IPS DF 4.7 (cell line): ENCODE measurements around the gene OFD1.
"Not testable (repeated sequence)": the region's sequence is repeated elsewhere in the genome, so short reads cannot be mapped to it uniquely, and the experiment has no call there.

Experiments used
- DNase-seq: peaks from one replicate; pipeline ENCODE4 v3.0.0-alpha.2; 2013; ENCODE audit warnings: low spot score; ENCODE audit errors: extremely low read depth

Gene OFD1

DNA sequence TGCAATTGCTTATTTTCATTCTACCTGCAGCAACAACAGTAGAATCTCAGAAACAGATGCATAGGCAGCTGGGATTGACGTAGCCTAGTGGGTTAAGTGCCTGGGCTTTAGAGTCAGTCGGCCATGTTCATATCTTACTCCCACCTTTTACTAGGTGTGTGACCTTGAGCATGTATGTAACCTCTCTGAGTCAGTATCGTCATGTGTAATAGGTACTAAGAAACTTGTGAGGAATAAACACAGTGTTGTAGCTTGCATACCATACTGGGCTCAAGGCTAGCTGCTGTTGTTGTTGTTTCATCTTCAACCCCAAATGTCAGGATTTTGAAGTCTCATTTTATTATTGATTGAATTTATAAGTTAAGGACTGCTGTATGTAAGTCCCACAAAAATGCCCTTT, 31.4 kb upstream of the OFD1 start:
- no peak for DNase-seq

DNA sequence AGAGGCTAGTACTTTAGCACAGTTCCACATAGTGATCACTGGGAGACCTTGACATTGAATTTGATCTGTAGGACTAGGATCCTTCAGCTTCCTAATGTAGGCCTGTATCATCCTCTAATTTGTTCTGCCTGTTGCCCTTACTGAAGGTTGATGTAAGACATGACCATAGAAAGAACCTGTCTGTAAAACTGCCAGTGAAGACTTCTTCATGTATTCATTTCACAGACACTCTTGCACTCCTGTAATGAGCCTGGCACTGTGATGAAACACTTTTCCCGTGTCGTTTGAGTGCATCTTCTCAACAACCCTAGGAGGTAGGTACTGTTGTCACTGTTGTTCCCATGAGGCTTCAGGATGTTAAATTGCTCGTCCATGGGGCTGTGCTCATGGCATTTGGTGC, 31.0 kb upstream of the OFD1 start:
- DNase-seq = no peak

DNA sequence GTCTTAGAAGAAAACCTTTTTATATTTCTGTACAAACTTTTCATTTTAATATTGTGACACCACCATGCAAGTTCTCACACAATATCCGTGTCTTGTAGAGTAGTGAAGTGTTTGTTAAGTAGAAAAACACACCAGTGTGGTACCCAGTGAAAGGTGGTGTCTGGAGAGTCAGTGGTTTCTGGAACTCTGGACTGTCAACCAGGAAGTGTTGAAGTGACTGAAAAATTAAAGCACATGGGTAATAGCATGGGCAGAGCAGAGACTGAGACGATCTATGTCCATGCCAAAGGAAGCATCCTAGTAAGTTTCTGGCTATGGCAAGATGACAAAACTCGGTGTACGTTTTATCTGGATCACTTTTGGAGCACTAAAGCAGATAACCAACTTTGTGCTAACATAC, 23.4 kb upstream of the OFD1 start:
- DNase-seq = no peak

DNA sequence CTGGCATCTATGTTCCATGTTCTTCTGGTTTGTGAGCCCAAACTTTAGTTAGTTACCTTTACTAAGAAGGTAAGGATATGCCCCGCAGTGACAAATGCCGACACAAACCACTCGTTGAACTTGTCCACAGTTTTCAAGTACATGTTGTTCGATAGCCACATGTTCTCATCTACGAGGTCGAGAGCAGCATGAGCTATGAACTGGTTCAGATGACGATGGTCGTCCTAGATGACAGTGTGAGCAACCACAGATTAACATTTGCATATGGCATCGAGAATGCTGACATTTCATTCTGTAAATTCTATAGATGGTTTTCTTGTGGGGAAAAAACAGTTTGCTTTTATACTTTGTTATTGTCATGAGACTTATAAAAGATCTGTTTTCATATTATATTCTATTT, 18.1 kb upstream of the OFD1 start:
- no peak for DNase-seq

DNA sequence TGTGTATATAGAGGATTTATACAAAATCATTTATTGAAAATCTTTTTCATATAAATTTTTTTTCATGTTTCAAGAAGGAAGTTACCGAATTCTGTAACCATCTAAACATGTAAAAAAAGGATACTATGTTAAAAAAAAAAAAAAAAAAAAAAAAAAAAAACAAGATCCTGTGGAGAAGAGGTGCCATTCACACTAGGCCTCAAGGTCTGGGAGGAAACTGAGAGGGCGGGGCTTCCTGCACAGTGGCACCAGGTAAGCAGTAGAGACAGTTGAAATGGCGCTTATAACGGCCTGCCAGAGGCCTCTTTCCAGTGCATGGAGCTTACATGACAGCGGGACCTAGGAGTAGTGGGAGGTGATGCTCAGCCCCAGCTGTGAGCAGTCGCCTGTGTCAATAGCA, 17.6 kb upstream of the OFD1 start:
- no peak for DNase-seq

DNA sequence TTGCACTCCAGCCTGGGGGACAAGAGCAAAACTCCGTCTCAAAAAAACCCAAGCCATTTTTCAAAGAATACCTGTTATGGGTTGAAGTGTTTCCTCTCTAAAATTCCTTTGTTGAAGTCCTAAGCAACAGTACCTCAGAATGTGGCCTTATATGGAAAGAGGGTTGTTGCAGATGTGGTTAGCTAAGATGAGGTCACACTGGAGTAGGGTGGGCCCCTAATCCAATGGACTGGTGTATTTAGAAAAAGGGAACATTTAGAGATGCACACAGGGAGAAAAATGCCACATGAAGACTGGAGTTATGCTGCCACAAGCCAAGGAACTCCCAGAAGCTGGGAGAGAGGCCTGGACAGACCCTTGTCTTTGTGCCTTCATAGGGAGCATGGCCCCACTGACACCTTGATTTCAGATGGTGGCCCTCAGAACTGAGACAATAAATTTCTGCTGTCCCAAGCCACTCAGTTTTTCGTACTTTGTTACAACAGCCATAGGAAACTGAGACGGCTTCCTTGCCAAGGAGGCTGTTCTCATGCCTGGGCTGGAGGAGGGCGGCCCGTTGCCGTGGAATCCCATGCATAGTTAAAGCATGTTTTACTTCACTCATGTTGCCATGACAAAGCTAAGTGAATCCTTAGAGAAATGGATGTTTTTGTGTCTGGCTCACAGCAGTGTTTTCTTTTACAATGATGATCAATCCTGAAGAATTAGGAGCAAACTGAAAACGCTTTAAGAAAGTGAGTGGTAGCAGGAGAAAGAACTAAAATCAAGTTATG, 16.7 kb upstream of the OFD1 start:
- no peak for DNase-seq

DNA sequence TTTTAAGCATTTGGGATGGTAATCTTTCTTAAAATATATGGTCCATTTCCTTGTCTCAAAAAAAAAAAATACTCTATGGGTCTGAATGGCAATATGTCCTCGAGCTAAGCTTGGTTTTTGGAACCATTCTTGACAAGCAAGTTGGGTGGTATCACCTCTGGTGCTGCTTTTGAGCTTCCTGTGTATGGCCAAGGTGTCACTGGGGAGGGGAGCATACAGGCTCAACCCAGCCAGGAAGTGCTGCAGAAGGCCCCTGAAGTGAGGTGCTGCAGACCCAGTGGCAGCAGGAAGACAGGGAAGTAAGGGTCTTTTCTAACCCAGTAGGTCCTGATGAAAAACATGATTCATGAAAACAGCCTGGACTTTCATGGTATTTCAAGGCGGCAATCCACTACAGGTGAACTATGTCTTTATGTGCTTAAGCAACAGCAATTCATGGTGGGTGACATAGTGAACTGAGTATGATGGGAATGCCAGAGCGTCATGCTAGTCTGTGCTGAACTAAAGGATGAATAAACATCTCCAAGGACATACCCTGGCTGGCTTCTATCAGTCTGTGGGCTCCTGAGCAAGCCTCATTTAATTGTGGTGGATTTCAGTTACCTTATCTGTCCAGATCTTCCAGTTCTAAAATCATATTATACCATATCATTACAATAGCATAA, 15.2 kb upstream of the OFD1 start:
- DNase-seq = no peak

DNA sequence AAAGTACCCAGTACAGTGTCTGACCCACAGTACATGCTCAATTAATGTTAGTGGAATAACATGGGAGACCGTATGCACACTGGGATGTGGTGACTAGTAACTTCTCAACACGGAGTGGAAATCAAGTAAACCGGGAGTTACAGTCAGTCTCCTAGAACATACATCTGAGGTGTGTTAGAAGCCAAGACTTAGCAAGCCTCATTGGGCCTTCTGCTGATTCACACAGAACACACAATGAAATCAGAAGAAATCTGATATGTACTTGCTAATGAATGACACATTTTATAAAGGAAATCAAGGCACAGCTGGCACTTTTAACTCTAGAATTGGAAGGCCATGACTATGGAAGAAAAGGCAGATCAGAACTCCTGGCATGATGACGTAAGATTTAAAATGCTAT, 13.2 kb upstream of the OFD1 start:
- no peak for DNase-seq

DNA sequence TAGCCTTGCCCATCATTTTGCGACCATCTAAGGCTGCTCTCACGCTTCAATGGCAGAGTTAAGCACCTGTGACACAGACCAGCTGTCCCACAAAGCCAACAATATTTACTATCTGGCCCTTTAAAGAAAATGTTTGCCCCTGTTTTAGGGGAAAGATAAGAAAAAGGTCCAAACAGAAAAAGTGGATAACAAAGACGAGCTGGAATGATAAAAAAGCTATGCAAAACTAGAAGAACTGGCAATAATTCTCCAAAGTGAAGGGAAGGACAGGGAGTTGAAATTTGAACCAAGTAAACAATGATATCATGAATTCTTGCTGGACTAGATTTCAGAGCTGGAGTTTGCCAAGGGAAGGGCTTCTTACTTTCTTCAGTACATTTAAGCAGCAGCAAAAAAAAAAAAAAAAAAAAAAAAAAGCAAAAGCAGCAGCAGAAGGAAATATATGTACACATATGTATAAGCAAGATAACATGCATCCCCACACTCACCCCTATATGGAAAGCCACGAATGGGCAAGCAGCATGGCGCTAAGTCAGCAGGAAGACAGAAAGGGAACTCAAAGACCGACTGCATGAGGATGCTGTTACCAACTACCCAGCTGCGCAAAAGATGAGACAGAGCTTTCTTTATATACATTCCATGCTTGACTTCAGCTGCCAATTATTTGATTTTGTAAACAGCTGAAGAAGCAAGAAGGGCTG, 12.6 kb upstream of the OFD1 start:
- no peak for DNase-seq

DNA sequence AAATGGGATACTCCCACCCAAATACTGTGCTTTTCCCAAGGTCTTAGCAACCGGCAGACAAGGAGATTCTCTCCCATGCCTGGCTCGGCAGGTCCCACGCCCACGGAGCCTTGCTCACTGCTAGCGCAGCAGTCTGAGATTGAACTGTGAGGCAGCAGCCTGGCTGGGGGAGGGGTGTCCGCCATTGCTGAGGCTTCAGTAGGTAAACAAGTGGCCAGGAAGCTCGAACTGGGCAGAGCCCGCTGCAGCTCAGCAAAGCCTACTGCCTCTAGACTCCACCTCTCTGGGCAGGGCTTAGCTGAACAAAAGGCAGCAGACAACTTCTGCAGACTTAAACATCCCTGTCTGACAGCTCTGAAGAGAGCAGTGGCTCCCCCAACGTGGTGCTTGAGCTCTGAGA, 9.7 kb upstream of the OFD1 start:
- not testable (repeated sequence) for DNase-seq

DNA sequence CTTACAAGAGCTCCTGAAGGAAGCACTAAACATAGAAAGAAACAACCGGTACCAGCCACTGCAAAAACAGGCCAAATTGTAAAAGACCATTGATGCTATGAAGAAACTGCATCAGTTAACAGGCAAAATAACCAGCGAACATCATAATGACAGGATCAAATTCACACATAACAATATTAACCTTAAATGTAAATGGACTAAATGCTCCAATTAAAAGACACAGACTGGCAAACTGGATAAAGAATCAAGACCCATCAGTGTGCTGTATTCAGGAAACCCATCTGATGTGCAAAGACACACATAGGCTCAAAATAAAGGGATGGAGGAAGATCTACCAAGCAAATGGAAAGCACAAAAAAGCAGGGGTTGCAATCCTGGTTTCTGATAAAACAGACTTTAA, 8.0 kb upstream of the OFD1 start:
- DNase-seq = not testable (repeated sequence)

DNA sequence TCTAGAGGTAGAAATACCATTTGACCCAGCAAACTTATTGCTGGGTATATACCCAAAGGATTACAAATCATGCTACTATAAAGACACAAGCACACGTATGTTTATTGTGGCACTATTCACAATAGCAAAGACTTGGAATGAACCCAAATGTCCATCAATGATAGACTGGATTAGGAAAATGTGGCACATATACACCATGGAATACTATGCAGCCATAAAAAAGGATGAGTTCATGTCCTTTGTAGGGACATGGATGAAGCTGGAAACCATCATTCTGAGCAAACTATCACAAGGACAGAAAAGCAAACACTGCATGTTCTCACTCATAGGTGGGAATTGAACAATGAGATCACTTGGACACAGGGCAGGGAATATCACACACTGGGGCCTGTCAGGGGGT, 4.0 kb upstream of the OFD1 start:
- not testable (repeated sequence) for DNase-seq

DNA sequence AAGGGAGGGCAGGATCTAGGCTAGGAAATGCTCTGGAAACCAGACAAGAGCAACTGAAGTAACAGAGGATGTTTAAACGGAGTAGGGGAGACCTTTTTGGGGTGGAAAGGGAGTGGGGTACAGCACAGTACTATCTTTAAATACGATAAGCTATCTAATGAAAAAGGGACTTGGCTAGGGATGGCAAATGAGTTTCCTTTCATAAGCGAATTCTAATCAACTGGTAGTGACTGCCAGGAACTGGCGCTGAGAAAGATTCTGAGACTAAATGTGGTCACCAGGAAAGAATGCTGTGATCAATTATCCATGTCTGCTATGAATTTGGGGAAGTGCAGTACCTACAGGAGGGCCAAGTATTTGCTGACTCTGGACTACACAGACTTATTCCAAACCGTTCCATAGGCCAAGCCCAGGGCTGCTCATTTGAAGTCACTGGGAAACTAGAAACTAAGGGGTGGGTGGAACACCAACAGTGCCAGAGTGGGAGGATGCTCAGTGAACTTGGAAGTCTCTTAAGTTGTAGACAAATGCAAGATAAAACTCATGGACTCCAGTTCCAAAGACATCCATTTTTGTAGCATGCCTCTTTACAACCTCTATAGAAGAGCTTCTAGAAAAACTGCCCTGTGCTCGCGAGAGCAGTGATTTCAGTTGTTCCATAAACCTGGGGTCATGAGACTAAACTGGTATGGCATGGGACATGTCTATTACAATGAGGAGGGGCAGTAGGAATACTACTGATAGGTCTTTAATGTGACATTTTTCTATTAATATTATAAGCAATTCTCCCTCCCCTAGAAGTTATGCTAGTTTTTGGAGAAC, 2.1 kb upstream of the OFD1 start:
- no peak for DNase-seq

DNA sequence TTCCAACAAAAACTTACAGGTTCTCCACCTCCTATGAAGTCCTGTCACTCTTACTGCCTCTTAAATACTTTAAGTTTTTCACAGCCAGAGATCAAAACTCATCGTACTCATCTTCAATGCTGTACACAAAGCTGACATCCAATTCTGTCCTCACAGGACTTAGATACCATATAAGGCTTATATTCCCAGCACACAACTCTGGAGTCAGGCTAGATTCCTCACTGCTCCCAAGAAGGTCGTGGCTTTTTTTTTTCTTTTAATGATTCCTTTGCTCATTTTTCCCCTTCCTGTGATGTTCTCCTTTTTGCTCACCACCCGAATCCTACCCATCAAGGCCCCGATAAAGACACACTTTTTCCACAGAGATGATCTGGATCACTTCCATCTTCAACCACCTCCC, 1.0 kb upstream of the OFD1 start:
- DNase-seq = no peak

DNA sequence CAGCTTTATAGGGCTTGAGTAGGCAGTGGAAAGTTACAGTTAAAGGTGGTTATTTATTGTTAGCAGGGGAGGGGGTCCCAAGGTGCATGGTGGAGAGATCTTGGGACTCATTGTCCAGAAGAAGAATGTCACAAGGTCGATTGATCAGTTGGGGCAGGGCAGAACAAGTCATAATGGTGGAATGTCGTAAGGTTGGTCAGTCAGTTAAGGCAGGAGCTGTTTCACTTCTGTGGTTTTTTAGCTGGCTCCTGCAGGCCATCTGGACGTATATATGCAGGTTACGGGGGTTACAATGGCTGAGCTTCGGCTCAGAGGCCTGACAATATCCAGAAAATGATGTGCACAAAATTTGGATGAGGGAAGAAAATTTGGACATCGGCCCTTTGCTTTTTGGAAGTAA, 7.1 kb downstream of the OFD1 start:
- no peak for DNase-seq

DNA sequence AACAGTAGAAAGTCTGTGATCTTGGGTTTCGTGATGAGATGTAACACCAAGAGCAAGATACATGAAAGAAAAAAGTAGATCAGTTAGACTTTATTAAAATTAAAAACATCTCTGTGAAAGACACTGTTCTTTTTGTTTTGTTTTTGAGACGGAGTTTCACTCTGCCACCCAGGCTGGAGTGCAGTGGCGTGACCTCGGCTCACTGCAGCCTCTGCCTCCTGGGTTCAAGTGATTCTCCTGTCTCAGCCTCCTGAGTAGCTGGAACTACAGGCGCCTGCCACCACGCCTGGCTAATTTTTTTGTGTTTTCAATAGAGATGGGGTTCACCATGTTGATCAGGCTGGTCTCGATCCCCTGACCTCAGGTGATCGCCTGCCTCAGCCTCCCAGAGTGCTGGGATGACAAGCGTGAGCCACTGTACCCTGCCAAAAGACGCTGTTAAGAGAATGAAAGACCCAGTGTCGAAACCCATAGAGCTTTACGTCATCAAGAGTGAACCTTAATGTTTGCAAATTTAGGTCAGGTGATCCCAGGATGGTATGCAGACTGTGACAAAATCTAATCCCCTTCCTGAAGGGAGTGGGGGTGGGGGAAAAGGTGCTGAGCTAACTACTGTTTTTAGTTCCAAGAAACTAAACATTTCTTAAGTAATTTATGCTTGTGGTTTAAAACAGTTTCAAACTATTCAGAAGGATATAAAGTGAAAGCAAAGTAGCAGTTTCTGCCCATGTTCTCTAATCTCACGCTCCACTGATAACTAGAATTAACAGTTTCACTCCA, 8.0 kb downstream of the OFD1 start:
- DNase-seq = no peak

DNA sequence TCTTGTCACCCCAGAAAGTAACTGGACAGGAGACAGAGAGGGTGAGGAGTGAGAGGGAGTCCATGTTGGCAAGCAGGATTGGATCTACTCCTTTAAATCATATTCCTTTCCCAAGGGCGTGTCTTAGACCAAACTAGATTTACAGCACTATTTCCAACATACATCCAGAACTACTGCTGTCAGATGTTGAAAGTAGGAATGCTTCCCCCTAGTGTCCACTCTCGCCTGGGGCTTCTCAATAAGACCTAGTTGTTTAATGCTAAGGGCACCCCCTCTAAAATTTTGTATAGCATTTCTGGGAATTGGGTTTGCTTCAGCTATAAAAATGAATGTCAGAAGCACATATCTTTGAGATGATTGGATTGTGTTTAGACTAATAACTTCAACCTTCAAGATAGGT, 13.3 kb downstream of the OFD1 start:
- no peak for DNase-seq

DNA sequence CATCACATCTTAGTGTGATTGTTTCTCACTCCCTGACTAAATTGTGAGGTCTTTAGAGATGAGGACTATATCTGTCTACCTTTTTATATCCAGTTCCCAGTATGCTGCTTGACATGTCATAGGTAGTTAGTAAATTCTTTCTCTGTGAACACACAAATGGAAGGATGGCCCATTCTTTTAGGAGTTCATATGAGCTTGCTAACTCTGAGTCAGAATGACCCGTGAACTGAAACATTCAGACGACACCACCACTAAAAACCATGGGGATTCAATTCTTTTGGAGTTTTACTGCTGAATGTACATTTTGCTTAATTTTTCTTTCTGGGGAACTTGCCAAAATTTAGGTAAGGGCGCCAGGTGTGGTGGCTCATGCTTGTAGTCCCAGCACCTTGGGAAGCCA, 13.9 kb downstream of the OFD1 start:
- DNase-seq = no peak

DNA sequence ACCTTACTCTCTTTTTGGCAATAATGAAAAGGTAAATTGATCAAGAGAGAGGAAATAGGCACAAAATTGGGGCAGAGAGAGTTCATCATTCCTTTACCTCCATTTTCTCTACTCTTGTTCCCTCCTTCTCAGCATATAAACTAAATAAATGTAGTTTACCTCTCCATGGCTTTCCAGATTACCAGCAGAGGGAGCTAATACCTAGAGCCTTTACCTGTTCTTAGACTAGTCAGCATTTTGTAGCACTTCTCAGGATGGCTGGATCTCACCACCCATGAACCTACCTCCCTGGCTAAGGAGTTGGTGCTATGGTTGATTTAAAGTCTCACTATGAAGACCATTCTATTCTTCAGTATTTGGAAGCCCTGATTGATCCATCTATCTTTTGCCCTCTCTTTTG, 15.7 kb downstream of the OFD1 start:
- DNase-seq = no peak

DNA sequence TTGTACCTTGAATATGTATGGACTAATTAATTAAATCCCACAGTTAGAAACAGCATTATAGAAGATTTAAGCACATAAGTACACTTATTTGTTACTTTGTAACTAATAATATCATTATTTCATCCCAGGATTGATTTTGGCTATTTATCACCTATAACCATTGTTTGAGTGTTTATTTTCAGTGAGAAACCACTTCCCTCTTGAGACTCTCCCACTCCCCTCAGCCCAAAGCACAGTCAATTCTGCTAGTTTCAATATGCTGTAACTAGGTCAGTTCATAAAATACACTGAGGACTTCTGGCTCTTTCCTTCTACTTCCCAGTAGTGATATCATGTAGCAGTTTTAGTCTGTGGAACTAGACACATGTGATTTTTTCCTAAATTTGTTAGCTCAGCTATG, 16.3 kb downstream of the OFD1 start:
- no peak for DNase-seq

DNA sequence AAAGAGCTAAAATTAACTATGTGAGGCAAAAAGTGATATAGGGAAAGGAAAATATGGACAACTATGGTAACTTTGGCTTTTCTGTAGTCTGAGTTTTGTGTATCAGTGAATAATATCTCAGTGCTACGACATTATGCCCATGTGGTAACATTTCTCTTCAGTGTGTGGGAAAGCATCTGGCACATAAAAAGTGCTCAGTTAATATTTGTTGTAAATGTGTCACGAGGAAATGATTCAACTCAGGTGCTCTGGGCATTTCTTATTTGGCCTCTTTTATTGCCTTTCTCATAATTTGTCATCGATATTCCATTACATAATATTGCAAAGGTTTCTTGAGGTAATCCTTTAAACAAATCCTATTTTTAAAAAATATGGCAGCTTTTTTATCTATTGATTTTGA, 17.6 kb downstream of the OFD1 start:
- DNase-seq = no peak
